SK-N-SH treated with all-trans-retinoic acid at 6 μM for 48 hours (cell line): ENCODE results near the gene PAAF1.

Experiments used
- ATAC-seq: fragments of 200-7000 bp; cut with Tn5 transposase; 3 replicates; pipeline ENCODE4 v1.9.1; 2020; ENCODE audit warnings: mild to moderate bottlenecking, moderate library complexity
- ARNTL ChIP-seq: fragments of 450-650 bp; formaldehyde crosslinking; IDR thresholded peaks from 2 replicates; pipeline ENCODE4 v1.5.0; 2020; ENCODE audit warnings: low read depth, mild to moderate bottlenecking, moderate library complexity, borderline replicate concordance
- BACH2 ChIP-seq: fragments of 250-450 bp; sonication (Bioruptor Pico); IDR thresholded peaks from 2 replicates; pipeline ENCODE4 v1.9.0; 2021; ENCODE audit warnings: mild to moderate bottlenecking, borderline replicate concordance
- GLIS3 ChIP-seq: fragments of 250-450 bp; sonication (Bioruptor Pico); IDR thresholded peaks from 2 replicates; pipeline ENCODE4 v1.5.0; 2020; ENCODE audit warnings: mild to moderate bottlenecking, moderate library complexity
- OSR1 ChIP-seq: fragments of 250-450 bp; sonication (Bioruptor Pico); IDR thresholded peaks from 2 replicates; pipeline ENCODE4 v1.8.0; 2022; ENCODE audit warnings: moderate library complexity, mild to moderate bottlenecking, inconsistent platforms
- PPARA ChIP-seq: fragments of 250-450 bp; sonication (Bioruptor Pico); IDR thresholded peaks from 2 replicates; pipeline ENCODE4 v1.5.0; 2020; ENCODE audit warnings: mild to moderate bottlenecking, borderline replicate concordance
- TOX ChIP-seq: fragments of 250-450 bp; sonication (Bioruptor Pico); IDR thresholded peaks from 2 replicates; pipeline ENCODE4 v1.8.0; 2021; ENCODE audit warnings: mild to moderate bottlenecking, moderate library complexity, borderline replicate concordance
- ZC3H10 ChIP-seq: fragments of 250-450 bp; sonication (Bioruptor Pico); IDR thresholded peaks from 2 replicates; pipeline ENCODE4 v1.5.1; 2021; ENCODE audit warnings: mild to moderate bottlenecking, moderate library complexity
- ZFP3 ChIP-seq: fragments of 250-450 bp; sonication (Bioruptor Pico); IDR thresholded peaks from 2 replicates; pipeline ENCODE4 v1.5.0; 2020; ENCODE audit warnings: mild to moderate bottlenecking, moderate library complexity
- ZFP30 ChIP-seq: fragments of 450-650 bp; formaldehyde crosslinking; IDR thresholded peaks from 2 replicates; pipeline ENCODE4 v1.5.0; 2022; ENCODE audit warnings: mild to moderate bottlenecking, moderate library complexity
- ZNF70 ChIP-seq: fragments of 450-650 bp; formaldehyde crosslinking; IDR thresholded peaks from 2 replicates; pipeline ENCODE4 v1.5.0; 2020; ENCODE audit warnings: mild to moderate bottlenecking, moderate library complexity
- TF ChIP-seq, protein P1 (sequence below): fragments of 250-450 bp; sonication (Bioruptor Pico); IDR thresholded peaks from 2 replicates; pipeline ENCODE4 v1.5.0; 2020; ENCODE audit warnings: mild to moderate bottlenecking, moderate library complexity
- TF ChIP-seq, protein P2 (sequence below): fragments of 250-450 bp; sonication (Bioruptor Pico); IDR thresholded peaks from 2 replicates; pipeline ENCODE4 v1.5.1; 2020; ENCODE audit warnings: low read depth, mild to moderate bottlenecking, moderate library complexity
- TF ChIP-seq, protein P3 (sequence below): fragments of 250-450 bp; sonication (Bioruptor Pico); IDR thresholded peaks from 2 replicates; pipeline ENCODE4 v1.8.0; 2020; ENCODE audit warnings: mild to moderate bottlenecking, moderate library complexity, borderline replicate concordance
- TF ChIP-seq, protein P4 (sequence below): fragments of 250-450 bp; sonication (Bioruptor Pico); IDR thresholded peaks from 2 replicates; pipeline ENCODE4 v1.8.0; 2021; ENCODE audit warnings: low read depth, mild to moderate bottlenecking, moderate library complexity, borderline replicate concordance

The PAAF1 gene

DNA sequence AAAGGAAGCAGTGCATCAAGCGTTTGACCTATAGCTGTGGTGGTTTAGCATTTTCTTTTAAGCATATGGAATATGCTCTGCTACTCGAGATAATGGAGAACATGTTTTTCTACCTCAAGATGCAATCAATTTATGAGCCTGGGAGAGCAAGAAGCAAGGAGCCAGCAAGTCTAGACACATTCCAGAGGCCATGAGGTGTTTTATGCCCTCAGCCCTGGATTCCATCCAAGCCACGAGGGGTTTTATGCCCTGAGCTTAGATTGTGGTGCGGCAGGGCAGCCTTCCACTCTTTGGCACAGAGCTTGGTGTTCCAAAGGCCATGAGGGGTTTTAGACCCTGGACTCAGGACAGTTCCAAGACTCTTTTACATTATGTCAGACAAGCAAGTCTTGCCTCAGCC lies 62.3 kb downstream of the PAAF1 start (continued):
- TF ChIP-seq, protein P1, sequence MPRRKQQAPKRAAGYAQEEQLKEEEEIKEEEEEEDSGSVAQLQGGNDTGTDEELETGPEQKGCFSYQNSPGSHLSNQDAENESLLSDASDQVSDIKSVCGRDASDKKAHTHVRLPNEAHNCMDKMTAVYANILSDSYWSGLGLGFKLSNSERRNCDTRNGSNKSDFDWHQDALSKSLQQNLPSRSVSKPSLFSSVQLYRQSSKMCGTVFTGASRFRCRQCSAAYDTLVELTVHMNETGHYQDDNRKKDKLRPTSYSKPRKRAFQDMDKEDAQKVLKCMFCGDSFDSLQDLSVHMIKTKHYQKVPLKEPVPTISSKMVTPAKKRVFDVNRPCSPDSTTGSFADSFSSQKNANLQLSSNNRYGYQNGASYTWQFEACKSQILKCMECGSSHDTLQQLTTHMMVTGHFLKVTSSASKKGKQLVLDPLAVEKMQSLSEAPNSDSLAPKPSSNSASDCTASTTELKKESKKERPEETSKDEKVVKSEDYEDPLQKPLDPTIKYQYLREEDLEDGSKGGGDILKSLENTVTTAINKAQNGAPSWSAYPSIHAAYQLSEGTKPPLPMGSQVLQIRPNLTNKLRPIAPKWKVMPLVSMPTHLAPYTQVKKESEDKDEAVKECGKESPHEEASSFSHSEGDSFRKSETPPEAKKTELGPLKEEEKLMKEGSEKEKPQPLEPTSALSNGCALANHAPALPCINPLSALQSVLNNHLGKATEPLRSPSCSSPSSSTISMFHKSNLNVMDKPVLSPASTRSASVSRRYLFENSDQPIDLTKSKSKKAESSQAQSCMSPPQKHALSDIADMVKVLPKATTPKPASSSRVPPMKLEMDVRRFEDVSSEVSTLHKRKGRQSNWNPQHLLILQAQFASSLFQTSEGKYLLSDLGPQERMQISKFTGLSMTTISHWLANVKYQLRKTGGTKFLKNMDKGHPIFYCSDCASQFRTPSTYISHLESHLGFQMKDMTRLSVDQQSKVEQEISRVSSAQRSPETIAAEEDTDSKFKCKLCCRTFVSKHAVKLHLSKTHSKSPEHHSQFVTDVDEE (CRISPR knock-in tag), result no peak
- TF ChIP-seq, all 23 proteins: peak for 0

DNA sequence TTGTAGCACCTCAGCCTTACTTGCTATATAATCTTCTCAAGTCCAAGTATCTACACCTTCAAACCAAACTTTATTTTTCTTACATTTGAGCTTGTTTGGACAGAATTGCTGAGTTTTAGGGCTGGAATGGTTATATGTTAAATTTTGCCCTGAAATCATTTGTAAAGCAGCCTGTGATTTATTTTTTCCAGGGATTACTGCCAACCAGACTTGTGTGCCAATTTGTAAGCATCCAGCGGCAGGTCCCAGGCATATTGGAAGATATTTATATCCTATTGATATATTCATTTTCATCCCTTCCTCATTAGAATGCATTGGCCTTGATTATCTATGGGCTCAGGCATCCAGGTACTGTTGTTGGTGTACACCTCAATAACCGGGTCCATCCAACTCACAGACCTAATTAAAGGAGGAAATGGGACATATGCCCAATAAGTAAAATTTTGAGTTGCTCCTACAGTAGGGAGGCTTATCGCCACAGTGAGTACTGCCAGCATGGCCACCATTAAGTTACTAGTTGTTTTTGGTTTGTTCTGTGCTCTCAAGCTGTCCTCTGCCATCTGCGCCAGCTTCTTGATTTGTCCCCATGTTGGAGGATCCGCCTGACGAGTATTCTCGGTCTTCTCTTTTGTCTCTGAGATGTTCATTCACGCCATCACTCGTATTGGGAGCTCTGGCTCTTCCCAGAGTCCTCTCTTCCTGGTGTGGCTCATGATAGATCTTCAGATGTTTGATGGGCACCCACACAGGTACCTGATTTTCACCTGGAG lies 64.2 kb downstream of the PAAF1 start:
- no peak for TF ChIP-seq ARNTL (CRISPR knock-in tag)
- TF ChIP-seq TOX (CRISPR knock-in tag), result no peak
- TF ChIP-seq ZFP30, result no peak
- TF ChIP-seq, protein P2, sequence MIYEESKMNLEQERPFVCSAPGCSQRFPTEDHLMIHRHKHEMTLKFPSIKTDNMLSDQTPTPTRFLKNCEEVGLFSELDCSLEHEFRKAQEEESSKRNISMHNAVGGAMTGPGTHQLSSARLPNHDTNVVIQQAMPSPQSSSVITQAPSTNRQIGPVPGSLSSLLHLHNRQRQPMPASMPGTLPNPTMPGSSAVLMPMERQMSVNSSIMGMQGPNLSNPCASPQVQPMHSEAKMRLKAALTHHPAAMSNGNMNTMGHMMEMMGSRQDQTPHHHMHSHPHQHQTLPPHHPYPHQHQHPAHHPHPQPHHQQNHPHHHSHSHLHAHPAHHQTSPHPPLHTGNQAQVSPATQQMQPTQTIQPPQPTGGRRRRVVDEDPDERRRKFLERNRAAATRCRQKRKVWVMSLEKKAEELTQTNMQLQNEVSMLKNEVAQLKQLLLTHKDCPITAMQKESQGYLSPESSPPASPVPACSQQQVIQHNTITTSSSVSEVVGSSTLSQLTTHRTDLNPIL (CRISPR knock-in tag), result no peak
- no peak for TF ChIP-seq GLIS3
- TF ChIP-seq ZC3H10 (CRISPR knock-in tag), result no peak
- no peak for TF ChIP-seq OSR1
- no peak for TF ChIP-seq ZFP3 (CRISPR knock-in tag)
- TF ChIP-seq, protein P3, sequence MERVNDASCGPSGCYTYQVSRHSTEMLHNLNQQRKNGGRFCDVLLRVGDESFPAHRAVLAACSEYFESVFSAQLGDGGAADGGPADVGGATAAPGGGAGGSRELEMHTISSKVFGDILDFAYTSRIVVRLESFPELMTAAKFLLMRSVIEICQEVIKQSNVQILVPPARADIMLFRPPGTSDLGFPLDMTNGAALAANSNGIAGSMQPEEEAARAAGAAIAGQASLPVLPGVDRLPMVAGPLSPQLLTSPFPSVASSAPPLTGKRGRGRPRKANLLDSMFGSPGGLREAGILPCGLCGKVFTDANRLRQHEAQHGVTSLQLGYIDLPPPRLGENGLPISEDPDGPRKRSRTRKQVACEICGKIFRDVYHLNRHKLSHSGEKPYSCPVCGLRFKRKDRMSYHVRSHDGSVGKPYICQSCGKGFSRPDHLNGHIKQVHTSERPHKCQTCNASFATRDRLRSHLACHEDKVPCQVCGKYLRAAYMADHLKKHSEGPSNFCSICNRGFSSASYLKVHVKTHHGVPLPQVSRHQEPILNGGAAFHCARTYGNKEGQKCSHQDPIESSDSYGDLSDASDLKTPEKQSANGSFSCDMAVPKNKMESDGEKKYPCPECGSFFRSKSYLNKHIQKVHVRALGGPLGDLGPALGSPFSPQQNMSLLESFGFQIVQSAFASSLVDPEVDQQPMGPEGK (CRISPR knock-in tag), result no peak
- ATAC-seq, result no peak

DNA sequence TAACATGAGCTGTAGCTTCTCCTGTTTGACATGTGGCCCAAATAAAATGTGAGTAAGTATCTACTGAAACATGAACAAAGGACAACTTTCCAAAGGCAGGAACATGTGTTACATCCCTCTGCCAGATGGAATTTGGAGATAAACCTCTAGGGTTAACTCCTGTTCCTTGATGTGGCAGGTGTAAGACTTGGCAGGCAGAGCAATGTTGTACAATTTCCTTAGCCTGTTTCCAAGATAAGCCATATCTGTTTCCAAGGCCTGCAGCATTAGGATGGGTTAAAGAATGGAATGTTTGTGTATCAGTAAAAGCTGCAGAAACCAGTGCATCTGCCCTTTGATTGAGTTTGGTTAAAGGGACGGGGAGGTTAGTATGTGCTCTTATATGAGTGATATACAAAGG lies 65.2 kb downstream of the PAAF1 start:
- TF ChIP-seq, protein P1 (CRISPR knock-in tag), result no peak
- no peak for TF ChIP-seq PPARA (CRISPR knock-in tag)
- TF ChIP-seq BACH2 (CRISPR knock-in tag), result no peak
- TF ChIP-seq, protein P3 (CRISPR knock-in tag), result no peak
- no peak for TF ChIP-seq ARNTL (CRISPR knock-in tag)
- ATAC-seq, result no peak

DNA sequence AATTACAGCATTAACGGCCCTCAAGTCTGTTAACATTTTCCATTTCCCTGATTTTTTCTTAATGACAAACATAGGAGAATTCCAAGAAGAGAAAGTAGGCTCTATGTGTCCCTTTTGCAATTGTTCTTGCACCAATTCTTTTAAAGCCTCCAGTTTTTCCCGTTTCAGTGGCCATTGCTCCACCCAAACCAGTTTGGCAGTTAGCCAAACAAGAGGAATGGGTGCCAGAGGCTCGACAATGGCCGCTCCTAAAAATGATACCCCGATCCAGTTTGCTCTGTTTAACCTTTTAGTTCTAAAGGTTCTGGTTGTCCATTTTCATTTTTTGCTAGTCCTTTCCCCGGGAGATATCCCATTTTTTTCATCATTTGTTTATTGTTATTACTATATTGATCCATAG lies 67.3 kb downstream of the PAAF1 start:
- no peak for ATAC-seq
- TF ChIP-seq, protein P3 (CRISPR knock-in tag), result no peak
- TF ChIP-seq, protein P4, sequence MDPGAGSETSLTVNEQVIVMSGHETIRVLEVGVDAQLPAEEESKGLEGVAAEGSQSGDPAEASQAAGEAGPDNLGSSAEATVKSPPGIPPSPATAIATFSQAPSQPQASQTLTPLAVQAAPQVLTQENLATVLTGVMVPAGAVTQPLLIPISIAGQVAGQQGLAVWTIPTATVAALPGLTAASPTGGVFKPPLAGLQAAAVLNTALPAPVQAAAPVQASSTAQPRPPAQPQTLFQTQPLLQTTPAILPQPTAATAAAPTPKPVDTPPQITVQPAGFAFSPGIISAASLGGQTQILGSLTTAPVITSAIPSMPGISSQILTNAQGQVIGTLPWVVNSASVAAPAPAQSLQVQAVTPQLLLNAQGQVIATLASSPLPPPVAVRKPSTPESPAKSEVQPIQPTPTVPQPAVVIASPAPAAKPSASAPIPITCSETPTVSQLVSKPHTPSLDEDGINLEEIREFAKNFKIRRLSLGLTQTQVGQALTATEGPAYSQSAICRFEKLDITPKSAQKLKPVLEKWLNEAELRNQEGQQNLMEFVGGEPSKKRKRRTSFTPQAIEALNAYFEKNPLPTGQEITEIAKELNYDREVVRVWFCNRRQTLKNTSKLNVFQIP (CRISPR knock-in tag), result no peak
- TF ChIP-seq, protein P1 (CRISPR knock-in tag), result no peak
- TF ChIP-seq, protein P2 (CRISPR knock-in tag), result no peak
- TF ChIP-seq ZNF70, result no peak
